ENCODE data around the gene TDRD9.

DNA sequence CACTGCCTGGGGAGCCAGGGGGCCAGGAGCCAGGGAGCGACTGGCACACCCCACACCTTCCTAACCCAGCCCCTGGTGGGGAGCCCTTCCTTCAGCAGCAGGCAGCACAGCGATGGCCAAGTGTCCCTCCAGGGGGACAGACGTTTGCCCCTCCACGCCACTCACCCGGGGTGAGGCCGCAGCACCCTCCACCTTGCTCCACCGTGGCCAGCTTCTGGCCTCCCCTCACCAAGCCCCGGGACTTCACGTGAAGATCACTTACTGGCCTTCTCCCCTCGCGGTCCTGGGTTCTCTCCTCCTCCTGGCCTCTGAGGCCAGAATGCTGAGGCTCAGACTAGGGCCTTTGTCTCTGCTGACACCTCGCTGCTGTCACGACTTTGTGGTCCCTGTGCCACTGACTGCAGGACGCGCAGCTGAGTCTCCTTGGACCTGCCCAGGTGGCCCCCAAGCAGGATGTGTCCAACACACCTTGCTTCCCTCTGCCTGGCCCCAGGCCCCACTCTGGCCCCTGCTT is 153.8 kb downstream of the TDRD9 start:
- TF ChIP-seq EZH2 (IDR thresholded peaks at IDR 0.05; ENCODE audit: insufficient read depth, poor library complexity, severe bottlenecking), result no peak
- TF ChIP-seq EZH2phosphoT487 (IDR thresholded peaks at IDR 0.05; ENCODE audit: insufficient read depth, low read depth), result no peak
